ENCODE measurements around the gene OBSCN.

OBSCN gene

GRCh38 chr1:228371741-228372182 lies 163.9 kb downstream of the OBSCN start:
- no peak for DNase-seq

GRCh38 chr1:228372183-228373003 lies 164.5 kb downstream of the OBSCN start:
- no peak for DNase-seq

DNA sequence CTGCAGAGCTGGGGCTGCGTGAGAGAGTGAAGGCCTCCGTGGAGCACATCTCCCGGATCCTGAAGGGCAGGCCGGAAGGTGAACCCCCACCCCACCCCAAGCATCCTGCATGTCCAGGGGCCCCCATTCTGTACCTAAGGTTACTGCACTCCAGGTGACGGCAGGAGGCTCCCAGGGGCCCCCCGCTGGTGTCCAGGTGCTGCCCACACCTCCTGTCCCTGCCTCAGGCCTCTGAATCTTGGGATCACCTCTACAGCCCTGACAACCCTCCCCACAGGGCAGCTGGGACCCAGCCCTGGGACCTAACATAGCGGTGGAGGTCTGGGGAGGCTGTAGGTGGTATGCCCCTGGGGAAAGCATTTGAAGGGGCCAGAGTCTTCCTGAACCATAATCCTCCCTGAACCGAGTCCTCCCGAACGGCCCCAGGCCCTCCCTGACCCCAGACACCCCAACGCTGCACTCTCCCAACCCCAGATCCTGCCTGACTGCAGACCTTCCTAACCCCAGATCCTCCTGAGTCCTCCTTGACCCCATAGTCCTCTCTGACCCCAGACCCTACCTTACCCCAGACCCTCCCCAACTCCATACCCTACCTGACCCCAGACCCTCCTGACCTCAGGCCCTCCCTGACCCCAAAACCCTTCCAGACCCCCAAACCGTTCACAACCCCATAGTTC lies 165.3 kb downstream of the OBSCN start:
- DNase-seq = no peak

DNA sequence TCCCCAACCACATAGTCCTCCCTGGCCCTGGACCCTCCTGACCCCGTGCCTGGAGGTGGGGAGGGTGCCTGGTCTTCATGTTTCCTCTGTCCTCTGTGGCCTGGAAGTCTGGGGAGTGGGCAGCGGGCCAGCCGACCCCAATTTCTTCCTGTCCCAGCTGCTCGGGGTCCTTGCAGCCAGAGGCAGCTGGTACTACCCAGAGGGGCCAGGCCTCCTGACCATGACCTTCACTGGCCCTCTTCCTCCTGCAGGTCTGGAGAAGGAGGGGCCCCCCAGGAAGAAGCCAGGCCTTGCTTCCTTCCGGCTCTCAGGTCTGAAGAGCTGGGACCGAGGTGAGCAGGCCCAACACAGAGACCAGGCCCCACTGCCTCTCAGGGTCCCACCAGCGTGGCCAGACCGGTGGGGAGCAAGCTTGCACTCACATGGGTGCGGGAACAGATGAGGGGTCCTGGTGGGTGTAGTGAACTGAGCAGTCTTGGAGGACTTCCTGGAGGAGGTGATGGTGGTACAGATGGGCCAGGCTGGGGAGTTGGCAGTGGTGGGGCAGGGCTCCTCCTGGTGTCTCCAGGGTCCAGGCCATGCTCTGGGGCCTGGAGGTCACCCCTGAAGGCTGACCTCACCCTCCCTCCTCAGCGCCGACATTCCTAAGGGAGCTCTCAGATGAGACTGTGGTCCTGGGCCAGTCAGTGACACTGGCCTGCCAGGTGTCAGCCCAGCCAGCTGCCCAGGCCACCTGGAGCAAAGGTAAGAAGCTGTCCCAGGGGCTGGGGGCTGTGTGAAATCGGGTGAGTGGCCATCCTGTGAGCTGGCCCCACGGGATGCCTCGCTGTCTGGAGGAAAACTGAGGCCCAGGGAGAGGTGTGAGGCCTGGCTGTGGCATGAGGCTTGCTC lies 166.1 kb downstream of the OBSCN start:
- DNase-seq = no peak

- no peak for DNase-seq
Measured at GRCh38 chr1:228374711-228375577, 167.1 kb downstream of the OBSCN start.

DNA sequence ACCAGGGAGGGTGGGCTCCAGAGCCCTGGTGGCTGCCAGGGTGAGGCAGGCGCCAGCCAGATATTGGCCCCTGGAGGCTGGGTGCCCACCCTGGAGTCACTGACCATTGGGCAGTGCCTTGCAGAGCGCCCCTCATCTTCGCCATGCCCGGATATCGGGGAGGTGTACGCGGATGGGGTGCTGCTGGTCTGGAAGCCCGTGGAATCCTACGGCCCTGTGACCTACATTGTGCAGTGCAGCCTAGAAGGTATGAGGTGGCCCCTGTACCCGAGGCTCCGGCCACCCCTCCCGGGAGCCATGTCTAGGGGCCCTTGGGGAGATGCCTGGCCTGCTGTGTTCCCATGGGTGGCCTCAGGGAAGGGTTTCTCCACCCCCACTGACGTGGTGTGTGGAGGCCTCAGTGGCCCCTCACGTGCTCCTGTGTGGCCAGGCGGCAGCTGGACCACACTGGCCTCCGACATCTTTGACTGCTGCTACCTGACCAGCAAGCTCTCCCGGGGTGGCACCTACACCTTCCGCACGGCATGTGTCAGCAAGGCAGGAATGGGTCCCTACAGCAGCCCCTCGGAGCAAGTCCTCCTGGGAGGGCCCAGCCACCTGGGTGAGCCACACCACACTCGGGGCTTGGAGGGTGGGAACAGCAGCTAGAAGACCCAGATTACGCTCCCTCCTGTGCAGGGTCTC lies 167.9 kb downstream of the OBSCN start:
- DNase-seq = no peak

- DNase-seq = no peak
Measured at GRCh38 chr1:228376262-228376628, 168.4 kb downstream of the OBSCN start.

DNA sequence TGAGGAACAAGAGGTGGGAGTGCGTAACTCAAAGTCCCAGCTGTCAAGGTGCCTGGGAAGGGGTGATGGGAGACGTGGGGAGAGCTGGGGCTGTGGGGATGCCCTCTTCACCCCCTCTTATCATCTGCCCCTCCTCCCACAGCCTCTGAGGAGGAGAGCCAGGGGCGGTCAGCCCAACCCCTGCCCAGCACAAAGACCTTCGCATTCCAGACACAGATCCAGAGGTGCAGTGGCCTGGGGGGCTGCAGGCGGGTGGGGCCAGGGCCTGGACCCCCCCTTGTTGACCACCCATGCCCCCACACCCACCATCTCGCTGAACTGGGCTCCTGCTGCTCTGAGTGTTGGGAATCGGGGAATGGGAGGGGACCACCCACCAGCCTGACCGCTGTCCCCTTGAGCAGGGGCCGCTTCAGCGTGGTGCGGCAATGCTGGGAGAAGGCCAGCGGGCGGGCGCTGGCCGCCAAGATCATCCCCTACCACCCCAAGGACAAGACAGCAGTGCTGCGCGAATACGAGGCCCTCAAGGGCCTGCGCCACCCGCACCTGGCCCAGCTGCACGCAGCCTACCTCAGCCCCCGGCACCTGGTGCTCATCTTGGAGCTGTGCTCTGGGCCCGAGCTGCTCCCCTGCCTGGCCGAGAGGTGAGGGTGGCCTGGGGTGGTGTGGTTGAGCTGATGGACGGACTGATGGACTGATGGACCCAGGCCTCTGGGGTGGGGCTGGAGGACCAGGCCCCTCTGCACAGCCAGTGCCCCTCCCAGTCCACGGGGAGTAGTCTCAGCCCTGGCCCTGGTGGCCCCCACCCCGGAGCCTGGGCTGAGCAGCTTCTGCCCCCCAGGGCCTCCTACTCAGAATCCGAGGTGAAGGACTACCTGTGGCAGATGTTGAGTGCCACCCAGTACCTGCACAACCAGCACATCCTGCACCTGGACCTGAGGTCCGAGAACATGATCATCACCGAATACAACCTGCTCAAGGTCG lies 169.1 kb downstream of the OBSCN start:
- no peak for DNase-seq

DNA sequence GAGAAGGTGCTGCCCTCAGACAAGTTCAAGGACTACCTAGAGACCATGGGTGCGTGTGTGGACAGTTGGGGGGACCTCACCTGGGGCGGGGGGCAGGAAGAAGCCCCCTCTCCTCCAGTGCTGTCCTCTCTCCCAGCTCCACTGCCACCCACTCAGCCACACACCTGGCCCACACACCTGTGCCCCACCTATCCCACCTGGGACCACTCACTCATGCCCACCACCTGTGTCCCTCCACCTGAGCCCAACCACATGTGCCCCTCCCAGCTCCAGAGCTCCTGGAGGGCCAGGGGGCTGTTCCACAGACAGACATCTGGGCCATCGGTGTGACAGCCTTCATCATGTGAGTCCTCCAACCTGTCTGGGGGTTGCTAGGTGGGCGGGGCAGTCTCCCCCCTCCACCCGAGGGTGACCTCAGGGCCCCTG lies 169.8 kb downstream of the OBSCN start:
- DNase-seq = no peak

DNA sequence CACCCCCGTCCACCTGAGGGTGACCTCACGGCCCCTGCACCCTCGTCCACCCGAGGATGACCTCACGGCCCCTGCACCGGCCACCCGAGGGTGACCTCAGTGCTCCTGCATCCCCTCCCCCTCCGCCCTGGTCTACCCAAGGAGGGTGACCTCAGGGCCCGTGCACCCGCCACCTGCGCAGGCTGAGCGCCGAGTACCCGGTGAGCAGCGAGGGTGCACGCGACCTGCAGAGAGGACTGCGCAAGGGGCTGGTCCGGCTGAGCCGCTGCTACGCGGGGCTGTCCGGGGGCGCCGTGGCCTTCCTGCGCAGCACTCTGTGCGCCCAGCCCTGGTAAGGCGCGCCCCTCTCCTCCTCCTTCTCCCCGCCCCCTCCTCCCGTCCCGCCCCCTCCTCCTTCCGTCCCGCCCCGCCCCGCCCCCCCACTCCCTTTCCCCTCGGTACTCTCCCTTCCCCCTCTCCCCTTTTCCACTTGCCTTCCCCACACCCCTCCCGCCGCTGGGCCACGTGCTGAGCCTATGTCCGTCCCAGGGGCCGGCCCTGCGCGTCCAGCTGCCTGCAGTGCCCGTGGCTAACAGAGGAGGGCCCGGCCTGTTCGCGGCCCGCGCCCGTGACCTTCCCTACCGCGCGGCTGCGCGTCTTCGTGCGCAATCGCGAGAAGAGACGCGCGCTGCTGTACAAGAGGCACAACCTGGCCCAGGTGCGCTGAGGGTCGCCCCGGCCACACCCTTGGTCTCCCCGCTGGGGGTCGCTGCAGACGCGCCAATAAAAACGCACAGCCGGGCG lies 170.4 kb downstream of the OBSCN start:
- DNase-seq = peak; percentile 79

DNA sequence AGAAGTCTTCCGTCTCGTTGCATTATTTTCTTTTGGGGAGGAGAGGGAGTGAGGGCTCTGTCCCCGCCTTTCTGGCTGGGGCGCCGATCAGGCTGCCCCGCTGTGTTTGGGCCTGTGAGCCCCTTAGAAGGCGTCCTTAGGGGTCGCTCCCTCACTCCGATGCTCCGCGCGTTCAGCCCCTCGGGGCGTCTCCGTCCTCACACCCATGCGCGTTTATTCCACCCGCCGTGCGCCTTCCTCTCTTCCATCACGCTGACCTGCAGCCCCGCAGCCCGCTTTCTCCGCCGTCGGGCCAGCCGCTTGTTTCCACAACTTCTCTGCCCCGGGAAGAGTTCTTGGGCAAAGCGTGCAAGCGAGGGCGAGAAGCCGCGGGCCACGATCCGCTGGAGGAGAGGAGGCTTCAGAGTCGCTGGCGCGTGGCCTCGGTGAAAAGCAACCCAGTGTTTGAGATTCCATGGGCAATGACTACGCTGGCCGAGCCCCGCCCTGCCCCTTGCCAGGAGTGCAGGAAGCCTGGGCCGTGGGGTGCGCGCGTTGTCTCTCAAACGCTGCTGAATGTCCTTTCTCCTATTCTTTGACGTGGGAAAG lies 171.1 kb downstream of the OBSCN start:
- DNase-seq = peak; percentile 21

DNA sequence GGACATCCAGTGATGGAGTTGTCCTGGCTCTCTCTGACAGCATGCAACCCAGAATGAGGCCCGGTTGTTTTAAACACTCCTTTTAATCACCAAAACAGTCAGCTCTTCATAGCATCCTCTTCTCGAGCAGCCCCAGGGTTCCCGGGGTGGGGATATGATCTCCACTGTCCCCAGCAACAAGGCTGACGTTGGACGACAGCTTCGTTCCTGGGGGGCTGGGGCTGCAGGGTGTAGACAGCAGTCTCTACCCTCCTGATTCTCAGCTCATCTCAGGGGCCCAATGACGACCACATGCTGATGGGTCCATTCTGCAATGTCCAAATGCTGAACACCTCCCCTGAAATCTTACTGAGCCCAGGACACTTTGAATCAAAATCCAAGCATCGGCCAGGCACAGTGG lies 171.8 kb downstream of the OBSCN start:
- DNase-seq = no peak

GRCh38 chr1:228381356-228381755 lies 173.5 kb downstream of the OBSCN start:
- no peak for DNase-seq

DNA sequence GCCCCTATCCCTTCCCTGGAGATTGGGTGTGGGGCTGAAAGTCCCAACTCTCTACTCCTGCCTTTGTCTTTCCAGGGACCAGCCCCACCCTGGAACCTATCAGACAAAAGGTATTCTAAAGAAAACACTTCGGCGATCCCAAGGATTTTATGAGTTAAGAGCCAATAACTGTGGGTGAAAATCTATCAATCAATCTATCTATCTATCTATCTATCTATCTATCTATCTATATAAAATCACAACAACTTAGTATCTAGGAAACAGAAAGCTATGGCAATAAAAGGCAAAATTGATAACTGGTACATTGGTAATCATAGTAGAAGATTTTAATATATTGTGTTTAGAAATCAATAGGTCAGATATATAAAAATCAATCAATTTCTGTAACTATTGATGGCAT lies 175.9 kb downstream of the OBSCN start:
- DNase-seq = no peak

DNA sequence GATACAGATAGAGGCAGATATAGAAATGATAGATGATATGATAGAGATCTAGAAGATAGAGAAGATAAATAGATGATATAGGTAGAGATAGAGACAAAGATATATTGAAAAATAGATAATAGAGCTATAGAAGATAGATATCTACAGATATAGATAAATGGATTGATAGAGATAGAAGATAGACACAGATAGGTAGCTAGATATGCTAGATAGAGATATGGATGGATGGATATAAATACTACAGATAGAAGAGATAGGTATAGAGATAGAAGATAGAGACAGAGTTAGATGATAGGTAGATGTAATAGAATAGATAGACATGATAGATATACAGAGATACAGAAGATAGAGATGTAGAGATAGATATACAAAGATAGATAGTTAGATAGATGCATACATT lies 177.4 kb downstream of the OBSCN start:
- no peak for DNase-seq

- DNase-seq = no peak
Measured at GRCh38 chr1:228387321-228387720, 179.5 kb downstream of the OBSCN start.

- DNase-seq = no peak
Measured at GRCh38 chr1:228390649-228391048, 182.8 kb downstream of the OBSCN start.

GRCh38 chr1:228391411-228392020 lies 183.7 kb downstream of the OBSCN start:
- DNase-seq = no peak

Measured in activated CD4-positive, alpha-beta T cell treated with anti-CD3 and anti-CD28 coated beads for 48 hours (primary cell).